ENCODE results near the gene IFITM2. TPM values are rescaled to one million over a fixed set of nuclear protein-coding genes. Genes with fewer than 3 reads are reported as not detected.

The IFITM2 gene
- total and polyA plus RNA-seq, 2 of the 13 experiments (the other 11 are each of a cell fraction or from before 2014, with no cell fraction given), result 13.8 to 267 TPM

DNA sequence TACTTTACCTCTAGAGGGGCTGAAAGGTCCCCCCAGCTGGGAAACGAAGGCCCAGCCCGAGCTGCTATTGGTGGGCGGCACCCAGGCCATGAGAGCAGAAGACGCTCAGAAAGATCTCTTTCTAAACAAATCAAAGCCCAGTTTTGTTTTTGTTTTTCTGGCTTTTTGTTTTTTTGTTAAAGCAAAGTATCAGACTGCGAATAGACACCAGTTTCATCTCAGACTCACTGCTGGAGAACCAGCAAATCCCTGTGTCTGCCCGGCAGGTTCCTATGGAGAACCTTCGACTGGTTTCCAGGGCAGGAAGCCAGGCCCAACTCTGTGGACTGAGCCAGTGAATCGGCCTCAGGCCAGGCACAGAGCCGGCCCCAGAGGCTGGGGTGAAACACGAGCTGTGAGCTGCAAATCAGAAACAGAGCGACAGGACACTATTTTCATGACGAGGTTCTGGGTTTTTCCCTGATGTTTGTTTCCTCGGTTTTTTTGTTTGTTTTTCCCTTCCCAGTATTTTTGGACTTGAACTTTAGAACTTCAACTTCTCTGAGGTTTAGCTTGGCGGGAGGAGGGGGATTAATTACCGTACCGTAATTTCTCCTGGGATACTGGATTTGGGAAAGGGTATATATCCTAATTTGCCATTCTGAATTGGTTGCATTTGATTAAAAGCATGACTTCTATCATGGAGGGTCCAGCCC lies 45.7 kb downstream of the IFITM2 start (continued):
- TF ChIP-seq HMGXB4 (CRISPR knock-in tag; IDR thresholded peaks at IDR 0.05; ENCODE audit: borderline replicate concordance in 1 of 2, low read depth in 1 of 2), result peak; percentile 57 to 66; a peak in 2 of 4 replicates
- no peak for TF ChIP-seq SOX13 (IDR thresholded peaks at IDR 0.05)
- TF ChIP-seq SOX13 (CRISPR knock-in tag; conservative IDR thresholded peaks at IDR 0.05 in 1 of 2, IDR thresholded peaks at IDR 0.05 in 1 of 2), result peak in 1 of 2 experiments; percentile 39; a peak in 1 of 4 replicates
- no peak for TF ChIP-seq ZNF619 (CRISPR knock-in tag; IDR thresholded peaks at IDR 0.05)
- TF ChIP-seq ZNF564 (CRISPR knock-in tag; IDR thresholded peaks at IDR 0.05), result no peak
- TF ChIP-seq ZNF7 (CRISPR knock-in tag; IDR thresholded peaks at IDR 0.05), result no peak
- no peak for TF ChIP-seq ZNF180 (CRISPR knock-in tag; IDR thresholded peaks at IDR 0.05; ENCODE audit: borderline replicate concordance, low read depth)
- 0 out of 2 replicates have a peak, but pooled peaks have one; percentile 11 for TF ChIP-seq TCF7 (IDR thresholded peaks at IDR 0.05; ENCODE audit: low read depth)
- 0 out of 2 replicates have a peak, but pooled peaks have one; percentile 51 for TF ChIP-seq ZNF430 (CRISPR knock-in tag; IDR thresholded peaks at IDR 0.05)
- TF ChIP-seq ZNF550 (CRISPR knock-in tag; IDR thresholded peaks at IDR 0.05; ENCODE audit: borderline replicate concordance), result no peak
- TF ChIP-seq ZFX (CRISPR knock-in tag; IDR thresholded peaks at IDR 0.05; ENCODE audit: low read depth), result peak; percentile 96
- TF ChIP-seq HNRNPLL (IDR thresholded peaks at IDR 0.05; ENCODE audit: low read depth, low read length, poor library complexity, severe bottlenecking), result no peak
- peak in 1 of 2 experiments; percentile 84; a peak in 1 of 4 replicates for TF ChIP-seq KLF16 (CRISPR knock-in tag; IDR thresholded peaks at IDR 0.05)
- peak; percentile 73 for TF ChIP-seq ZNF121 (CRISPR knock-in tag; IDR thresholded peaks at IDR 0.05)
- TF ChIP-seq ZNF660 (CRISPR knock-in tag; IDR thresholded peaks at IDR 0.05; ENCODE audit: borderline replicate concordance, low read depth), result no peak
- TF ChIP-seq ZNF772 (CRISPR knock-in tag; IDR thresholded peaks at IDR 0.05), result peak; percentile 62; the same call in 1 of the 2 replicates
- TF ChIP-seq DZIP1 (CRISPR knock-in tag; IDR thresholded peaks at IDR 0.05), result no peak
- TF ChIP-seq ZNF30 (CRISPR knock-in tag; IDR thresholded peaks at IDR 0.05), result no peak

All from HepG2 (cell line).